ENCODE measurements around the gene NOS1AP. TPM values are rescaled to one million over a fixed set of nuclear protein-coding genes. Genes with fewer than 3 reads are reported as not detected.

NOS1AP gene
- total RNA-seq, 1 experiment from 2014 or later, result 14.7 TPM

DNA sequence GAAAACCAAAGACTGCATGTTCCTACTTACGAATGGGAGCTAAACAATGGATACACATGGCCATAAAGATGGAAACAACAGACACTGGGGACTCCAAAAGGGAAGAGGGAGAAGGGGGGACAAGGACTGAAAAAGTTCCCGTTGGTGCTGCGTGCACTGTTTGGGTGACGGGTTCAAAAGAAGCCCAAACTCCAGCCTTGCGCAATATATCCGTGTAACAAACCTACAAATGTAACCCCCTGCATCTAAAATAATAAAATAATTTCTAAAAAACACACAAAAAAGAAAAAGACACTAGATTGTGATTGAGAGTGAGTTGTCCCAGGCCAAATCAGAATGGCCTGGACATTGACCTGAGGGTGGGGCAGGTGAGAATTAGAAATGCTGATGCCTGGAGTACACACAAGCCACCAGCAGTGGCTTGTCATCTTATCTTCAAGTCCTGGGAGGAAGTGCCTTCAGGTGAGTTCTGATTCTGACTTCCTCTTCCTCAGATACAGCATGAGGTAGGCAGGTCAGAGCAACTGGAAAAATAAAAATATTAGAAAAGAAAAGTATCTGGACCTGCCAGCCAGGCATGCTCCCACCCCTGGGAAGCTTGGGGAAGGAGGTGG is 252.4 kb downstream of the NOS1AP start:
- CTCF ChIA-PET, result no interaction called here
- Mint-ChIP-seq H3K27me3 (ENCODE audit: low read depth) (no peaks in the 10 kb centered on the region), H3K4me1 (no peaks in the 10 kb centered on the region), H3K36me3 (peaks cover 5% of the 10 kb centered on the region; the same call in 1 of the 2 replicates), H3K27ac (no peak overlapping the region), H3K9me3 (no peaks in the 10 kb centered on the region), H3K4me3 (no peak overlapping the region)
- no peak for TF ChIP-seq ZSCAN18 (CRISPR knock-in tag; IDR thresholded peaks at IDR 0.05)
- no peak for TF ChIP-seq JUN (CRISPR knock-in tag; IDR thresholded peaks at IDR 0.05)
- TF ChIP-seq CREB1 (CRISPR knock-in tag; IDR thresholded peaks at IDR 0.05), result no peak
- TF ChIP-seq TEAD4 (CRISPR knock-in tag; IDR thresholded peaks at IDR 0.05), result no peak
- DNase-seq (ENCODE audit: low spot score), result no peak
- ATAC-seq, result no peak
- POLR2A ChIA-PET, result no interaction called here

DNA sequence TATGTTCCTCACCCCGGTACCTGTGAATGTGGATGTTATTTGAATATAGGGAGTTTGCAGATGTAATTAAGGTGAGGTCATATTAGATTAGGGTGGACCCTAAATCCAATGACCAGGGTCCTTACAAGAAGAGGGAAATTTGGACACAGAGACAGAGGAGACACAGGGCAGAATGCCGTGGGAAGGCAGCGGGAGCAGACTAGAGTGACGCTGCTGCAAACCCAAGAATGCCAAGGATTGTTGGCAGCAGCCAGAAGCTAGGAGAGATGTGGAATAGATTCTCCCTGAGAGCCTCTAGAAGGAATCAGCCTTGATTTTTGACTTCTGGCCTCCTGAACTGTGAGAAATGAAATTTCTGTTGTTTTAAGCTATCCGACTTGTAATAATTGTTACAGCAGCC is 253.5 kb downstream of the NOS1AP start:
- Mint-ChIP-seq H3K36me3 (peaks cover 5% of the 10 kb centered on the region; the same call in 1 of the 2 replicates), H3K9me3 (no peaks in the 10 kb centered on the region), H3K27me3 (ENCODE audit: low read depth) (no peaks in the 10 kb centered on the region), H3K27ac (no peak overlapping the region), H3K4me1 (no peaks in the 10 kb centered on the region), H3K4me3 (no peak overlapping the region)
- ATAC-seq (no peak), DNase-seq (ENCODE audit: low spot score) (no peak)
- ChIA-PET POLR2A (no interaction called here), CTCF (interaction anchor here (1.0 to 1.3 kb wide), 2 partner anchors 11 to 267 kb away, joined by 3 read pairs; no protein-coding TSS in a partner anchor)
- TF ChIP-seq ETV6 (CRISPR knock-in tag; IDR thresholded peaks at IDR 0.05), result no peak
- no peak for TF ChIP-seq TP53 (CRISPR knock-in tag; IDR thresholded peaks at IDR 0.05)
- TF ChIP-seq NR1H2 (CRISPR knock-in tag; IDR thresholded peaks at IDR 0.05), result no peak
- no peak for TF ChIP-seq RORB (CRISPR knock-in tag; IDR thresholded peaks at IDR 0.05)
- no peak for TF ChIP-seq IRF2 (CRISPR knock-in tag; IDR thresholded peaks at IDR 0.05; ENCODE audit: borderline replicate concordance, low read depth)
- TF ChIP-seq ESRRA (CRISPR knock-in tag; IDR thresholded peaks at IDR 0.05; ENCODE audit: borderline replicate concordance), result no peak
- no peak for TF ChIP-seq ZNF317 (CRISPR knock-in tag; IDR thresholded peaks at IDR 0.05; ENCODE audit: borderline replicate concordance, low read depth)

- Mint-ChIP-seq H3K4me3 (no peak overlapping the region), H3K9me3 (no peaks in the 10 kb centered on the region), H3K4me1 (no peaks in the 10 kb centered on the region), H3K27ac (no peak overlapping the region), H3K36me3 (peaks cover 5% of the 10 kb centered on the region; the same call in 1 of the 2 replicates), H3K27me3 (ENCODE audit: low read depth) (no peaks in the 10 kb centered on the region)
- ChIA-PET CTCF (interaction anchor here (0.7 to 1.7 kb wide), 2 partner anchors 65 to 268 kb away, joined by 3 to 5 read pairs; no protein-coding TSS in a partner anchor), POLR2A (interaction anchor here (0.7 kb wide), 1 partner anchor 27 kb away, joined by 5 read pairs; no protein-coding TSS in a partner anchor)
- TF ChIP-seq GABPB1 (CRISPR knock-in tag; IDR thresholded peaks at IDR 0.05) (no peak), NR1H2 (CRISPR knock-in tag; IDR thresholded peaks at IDR 0.05) (no peak), GRHL2 (CRISPR knock-in tag; IDR thresholded peaks at IDR 0.05; ENCODE audit: insufficient replicate concordance, severe bottlenecking) (no peak), FOXP1 (CRISPR knock-in tag; IDR thresholded peaks at IDR 0.05; ENCODE audit: borderline replicate concordance) (no peak), CREM (CRISPR knock-in tag; IDR thresholded peaks at IDR 0.05) (no peak), SMAD4 (CRISPR knock-in tag; IDR thresholded peaks at IDR 0.05) (no peak), ZNF423 (CRISPR knock-in tag; IDR thresholded peaks at IDR 0.05) (no peak), IRF1 (CRISPR knock-in tag; IDR thresholded peaks at IDR 0.05) (no peak), NR3C1 (CRISPR knock-in tag; conservative IDR thresholded peaks at IDR 0.05; ENCODE audit: low read depth) (no peak), RORB (CRISPR knock-in tag; IDR thresholded peaks at IDR 0.05) (no peak)
- TF ChIP-seq, protein P1, sequence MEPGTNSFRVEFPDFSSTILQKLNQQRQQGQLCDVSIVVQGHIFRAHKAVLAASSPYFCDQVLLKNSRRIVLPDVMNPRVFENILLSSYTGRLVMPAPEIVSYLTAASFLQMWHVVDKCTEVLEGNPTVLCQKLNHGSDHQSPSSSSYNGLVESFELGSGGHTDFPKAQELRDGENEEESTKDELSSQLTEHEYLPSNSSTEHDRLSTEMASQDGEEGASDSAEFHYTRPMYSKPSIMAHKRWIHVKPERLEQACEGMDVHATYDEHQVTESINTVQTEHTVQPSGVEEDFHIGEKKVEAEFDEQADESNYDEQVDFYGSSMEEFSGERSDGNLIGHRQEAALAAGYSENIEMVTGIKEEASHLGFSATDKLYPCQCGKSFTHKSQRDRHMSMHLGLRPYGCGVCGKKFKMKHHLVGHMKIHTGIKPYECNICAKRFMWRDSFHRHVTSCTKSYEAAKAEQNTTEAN (CRISPR knock-in tag; IDR thresholded peaks at IDR 0.05), result no peak
- DNase-seq (ENCODE audit: low spot score), result no peak
- no peak for ATAC-seq
Observed at GRCh38 chr1:162324396-162324795, 254.9 kb downstream of the NOS1AP start.

Data from WTC11 (cell line).